GM18499 (cell line): ENCODE results near the gene OTOF.
"Not testable (repeated sequence)": the region's sequence is repeated elsewhere in the genome, so short reads cannot be mapped to it uniquely, and the experiment has no call there.

ENCODE experiments used
- ATAC-seq: cut with Tn5 transposase; IDR thresholded peaks from one replicate; pipeline ENCODE4 v1.9.1; 2021; ENCODE audit warnings: moderate number of reproducible peaks; ENCODE audit not compliant: insufficient read depth, unreplicated experiment

Gene OTOF

DNA sequence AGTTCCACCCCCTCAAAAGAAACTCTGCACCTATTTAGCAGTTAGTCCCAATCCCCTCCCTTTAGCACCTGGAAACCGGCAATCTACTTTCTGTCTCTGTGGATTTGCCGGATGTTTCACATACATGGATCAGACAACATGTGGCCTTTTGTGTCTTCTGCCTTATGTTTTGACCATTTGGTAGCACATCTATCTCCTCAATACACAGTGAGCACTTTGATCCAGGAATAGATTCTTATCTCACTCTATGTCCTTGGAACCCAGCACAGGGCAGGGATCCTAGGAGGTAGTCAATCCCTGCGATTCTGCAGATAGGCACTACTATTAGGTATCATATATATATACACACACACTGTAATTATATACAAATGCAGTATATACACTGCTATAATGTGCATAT is 3.8 kb upstream of the OTOF start:
- no peak for ATAC-seq

DNA sequence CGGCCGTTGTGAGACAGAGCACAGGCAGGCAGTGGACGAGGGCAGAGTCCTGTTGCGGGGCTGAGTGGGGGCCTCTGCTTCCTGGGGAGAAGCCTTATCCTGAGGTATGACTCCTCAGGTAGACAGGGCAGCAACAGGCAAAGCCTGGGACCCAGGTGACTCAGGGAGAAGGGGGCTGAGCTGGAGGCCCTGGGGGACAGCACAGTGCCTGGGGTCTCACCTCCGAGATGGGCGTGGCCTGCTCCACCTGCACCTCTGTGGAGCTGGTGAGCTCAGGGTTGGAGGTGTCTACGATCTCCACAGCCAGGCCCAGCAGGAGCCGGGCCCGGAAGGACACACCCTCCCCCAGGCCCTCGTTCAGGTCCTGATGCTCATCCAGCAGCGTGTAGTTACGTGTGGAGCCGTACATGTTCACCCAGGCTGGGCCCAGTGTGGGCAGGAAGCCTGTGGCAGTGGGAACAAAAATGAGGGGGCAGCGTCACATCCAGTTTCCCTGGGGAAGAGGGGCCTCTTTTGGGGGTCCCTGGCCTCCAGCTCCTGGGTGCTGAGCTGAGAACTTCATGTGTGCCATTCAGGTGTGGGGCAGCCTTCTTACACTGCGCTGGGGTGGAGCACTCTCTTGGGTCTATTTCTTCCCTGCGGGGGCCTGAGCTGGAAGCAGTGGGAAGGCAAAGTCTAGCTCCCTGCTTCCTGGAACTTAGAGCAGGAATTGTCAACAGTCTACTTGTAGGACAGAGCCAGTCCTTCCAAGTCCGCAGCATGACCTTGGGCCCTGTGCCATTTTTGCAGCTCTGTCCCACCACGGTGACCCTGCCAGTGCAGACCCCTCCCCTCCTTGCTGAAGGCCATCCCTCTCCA is 2.9 kb upstream of the OTOF start:
- ATAC-seq: no peak

DNA sequence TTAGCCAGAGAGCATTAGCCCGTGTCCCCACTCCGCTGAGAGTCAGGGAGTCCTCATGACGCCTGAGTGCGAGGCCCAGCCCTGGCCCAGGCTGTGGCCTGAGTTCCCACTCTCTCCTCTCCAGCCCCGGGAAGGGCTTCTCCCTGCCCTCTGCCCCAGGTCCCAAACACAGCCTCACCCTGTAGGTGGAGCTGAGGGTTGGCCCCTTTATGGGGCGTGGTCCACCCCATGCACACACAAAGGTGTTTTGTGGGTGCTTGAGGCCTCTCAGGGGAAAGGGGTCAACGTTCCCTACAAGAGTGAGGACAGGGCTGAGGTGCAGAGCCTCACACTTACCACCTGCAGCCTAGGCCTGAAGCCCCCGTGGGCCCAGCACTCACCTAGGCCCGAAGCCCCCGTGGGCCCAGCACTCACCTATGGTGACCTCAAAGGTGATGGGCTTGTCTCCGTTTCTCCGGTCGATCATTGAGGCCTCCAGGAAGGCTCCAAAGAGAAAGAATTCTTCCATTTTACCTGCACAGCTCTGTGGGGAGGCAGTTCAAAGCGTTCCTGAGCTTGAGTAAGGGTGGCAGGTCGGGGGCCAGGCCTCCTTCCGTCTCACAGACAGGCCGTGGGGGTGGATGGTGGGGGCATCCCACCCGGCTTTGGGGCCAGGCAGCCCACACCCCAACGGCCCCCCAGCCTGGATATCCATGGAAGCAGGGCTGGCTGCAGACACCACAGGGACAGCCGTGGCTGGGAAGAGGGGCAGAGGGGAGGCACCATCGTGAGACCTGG is 2.1 kb upstream of the OTOF start:
- no peak for ATAC-seq

DNA sequence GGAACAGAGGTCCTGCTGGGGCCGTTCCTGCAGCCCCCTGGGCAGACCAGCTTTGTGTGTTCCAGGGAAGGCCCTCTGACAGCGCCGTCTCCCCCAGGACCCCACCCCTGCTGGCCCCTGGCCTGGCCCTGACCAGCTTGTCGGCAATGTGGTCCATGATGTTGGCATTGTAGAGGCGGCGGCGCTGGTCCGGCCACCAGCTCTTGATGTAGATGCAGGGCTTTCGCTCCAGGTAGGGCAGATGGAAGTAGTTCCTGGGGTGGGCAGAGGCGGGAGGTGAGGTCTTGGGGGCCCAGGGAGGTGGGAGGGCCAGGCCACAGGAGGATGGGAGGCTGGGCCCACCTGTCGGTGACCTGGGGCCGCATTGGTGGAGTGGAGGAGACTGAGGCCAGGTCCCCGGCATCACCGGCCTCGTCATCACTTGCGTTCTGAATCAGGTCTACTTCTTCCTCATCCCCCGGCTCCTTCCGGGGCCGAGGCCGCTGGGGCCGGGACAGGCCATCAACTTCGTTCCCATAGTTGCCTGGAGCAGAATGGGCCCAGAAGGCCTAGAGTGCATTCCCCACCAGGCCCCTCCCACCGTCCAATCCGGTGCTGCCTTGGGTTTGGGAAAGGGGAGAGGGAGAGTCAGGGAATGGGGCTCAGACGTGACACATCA is 1.3 kb upstream of the OTOF start:
- no peak for ATAC-seq

DNA sequence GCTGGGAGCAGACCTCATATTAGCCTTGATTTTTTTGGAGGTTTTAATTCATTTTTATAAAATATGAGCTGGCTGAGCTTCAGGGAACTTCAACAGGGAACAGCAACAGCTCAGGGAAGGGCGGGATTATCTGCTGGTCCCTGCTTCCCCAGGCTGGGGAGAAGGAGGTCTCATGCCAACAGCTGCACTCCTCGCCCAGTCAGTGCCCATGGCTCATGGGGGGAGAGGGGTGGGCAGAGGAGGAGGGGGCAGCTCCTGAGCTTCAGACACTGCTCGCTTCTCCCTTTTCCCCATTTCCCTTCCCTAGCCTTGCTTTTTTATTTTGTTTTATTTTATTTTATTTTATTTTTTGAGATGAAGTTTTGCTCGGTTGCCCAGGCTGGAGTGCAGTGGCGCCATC is 442 bp upstream of the OTOF start:
- no peak for ATAC-seq

DNA sequence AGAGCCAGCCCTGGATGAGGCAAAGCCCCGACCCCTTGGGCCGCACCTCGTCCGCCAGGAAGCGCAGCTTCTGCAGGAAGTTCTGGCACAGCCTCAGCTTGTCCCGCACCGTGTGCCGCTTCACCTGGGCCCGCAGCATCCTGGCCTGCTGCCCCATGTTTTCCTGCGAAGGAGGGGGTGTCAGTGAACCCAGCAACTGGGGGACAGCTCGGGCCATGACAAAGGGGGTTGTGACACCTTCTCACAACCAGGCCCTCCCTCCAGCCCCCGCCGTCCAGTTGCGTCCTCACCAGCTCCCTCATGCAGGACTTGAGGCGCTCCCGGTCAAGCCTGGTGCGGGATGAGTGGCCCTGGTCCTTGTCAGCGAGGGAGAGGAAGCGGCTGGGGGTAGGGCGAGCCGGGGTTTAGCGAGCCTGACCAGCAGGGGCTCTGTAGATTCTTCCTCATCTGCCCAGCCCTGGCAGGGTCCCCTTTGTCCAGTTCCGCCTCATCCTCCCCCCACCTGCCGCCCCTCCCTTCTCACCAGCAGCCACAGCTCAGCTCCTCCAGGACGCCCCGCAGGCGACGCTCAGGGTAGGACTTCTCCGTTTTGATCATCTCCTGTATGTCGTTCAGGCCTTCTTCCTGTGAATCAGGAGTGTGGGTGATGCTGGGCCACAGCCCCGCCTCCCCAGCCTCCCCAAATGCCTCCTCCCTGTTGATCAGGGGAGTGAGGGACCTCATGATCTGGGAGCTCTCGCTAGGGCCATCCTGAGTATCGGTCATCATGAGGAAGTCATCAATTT is 606 bp downstream of the OTOF start:
- ATAC-seq: no peak

- no peak for ATAC-seq
Observed at GRCh38 chr2:26475832-26476501, 2.0 kb downstream of the OTOF start.

DNA sequence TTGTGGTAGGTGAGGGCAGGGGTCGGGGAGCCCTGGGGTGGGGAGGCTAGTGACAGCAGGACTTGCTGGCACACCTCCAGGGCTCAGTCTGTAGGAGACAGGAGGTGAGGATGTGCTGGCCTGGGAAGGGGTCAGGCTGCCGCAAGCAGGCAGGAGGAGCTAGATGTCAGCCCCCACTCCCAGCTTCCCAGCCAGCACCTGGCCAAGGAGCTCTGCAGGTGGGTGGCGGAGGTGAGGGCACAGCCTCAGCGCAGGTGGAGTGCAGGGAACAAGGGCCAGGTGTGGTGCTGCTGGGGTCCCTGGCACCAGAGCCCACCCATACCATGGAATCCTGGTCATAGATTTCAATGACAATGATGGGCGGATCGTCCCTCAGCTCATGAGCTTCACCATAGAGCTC is 2.9 kb downstream of the OTOF start:
- ATAC-seq: no peak

DNA sequence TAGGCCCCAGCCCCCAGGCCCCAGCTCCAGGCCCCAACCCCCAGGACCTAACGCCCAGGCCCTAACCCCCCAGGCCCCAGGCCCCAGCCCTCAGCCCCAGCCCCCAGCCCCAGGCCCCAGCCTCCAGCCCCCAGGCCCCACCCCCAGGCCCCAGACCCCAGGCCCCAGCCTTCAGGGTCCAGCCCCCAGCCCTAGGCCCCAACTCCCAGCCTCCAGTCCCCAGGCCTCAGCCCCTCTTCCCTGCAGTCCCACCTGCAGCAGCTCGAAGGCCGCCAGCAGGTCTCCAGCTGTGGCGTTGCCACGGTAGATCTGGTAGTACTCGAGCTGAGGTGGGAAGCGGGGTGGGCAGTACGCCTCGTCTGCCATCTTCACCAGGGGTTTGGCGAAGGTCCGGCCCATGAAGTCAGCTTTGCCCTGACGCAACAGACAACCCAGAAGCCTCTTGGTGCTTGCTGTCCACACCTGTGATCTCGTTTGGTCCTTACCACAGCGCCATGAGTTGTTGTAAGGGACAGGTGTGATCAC is 3.6 kb downstream of the OTOF start:
- no peak for ATAC-seq

DNA sequence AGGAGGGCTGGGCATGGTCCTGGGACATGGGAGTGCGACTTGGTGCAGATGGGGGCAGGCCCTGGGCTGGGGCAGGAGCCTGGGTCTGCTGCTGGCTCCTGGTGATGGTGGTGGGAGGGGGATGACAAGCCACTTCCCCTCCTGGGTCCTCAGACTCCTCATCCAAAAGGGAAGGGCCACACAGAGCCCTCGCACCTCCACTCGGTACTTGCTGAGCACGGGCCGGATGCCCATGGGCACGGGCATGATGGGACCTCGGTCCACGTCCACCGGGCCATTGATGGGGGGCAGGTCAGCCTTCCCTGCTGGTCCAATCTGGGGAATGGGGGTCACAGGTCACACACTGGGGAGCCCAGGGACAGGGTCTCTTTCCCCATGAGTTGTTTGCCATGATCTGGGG is 4.1 kb downstream of the OTOF start:
- ATAC-seq: no peak

GRCh38 chr2:26472821-26473655 is 4.9 kb downstream of the OTOF start:
- no peak for ATAC-seq

DNA sequence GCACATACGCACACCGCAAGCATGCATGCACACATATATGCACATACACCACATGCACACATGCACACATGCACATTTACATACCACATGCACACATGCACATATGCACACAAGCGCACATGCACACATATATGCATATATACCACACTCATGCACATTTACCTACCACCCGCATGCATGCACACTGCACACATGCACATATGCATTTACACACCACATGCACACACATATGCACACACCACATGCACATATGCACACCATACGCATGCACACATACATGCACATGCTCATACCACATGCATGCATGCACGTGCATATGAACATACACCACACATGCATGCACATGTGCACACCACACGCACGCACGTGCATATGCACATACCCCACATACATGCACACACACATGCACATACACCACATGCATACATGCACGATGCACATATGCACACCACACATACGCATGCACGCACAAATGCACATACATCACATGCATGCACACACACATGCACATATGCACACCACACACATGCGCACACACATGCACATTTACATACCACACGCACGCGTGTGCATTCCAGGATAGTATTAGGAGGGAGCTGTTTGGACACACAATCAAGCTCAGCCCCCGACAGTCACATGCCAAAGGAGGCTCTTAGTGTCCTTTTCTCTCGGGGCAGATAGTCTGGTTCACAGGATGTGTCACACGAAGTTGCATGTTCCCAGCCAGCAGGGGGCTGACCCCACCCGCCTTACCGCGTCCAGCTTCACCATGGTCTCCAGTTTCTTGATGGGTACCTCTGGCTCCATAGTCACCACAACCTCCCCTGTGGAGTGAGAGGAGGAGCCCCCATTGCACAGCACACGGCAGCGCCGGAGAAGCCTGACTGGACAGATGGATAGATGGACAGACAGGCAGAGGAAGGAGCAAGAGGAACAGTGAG is 5.9 kb downstream of the OTOF start:
- ATAC-seq: no peak

GRCh38 chr2:26471289-26471688 is 6.6 kb downstream of the OTOF start:
- no peak for ATAC-seq

DNA sequence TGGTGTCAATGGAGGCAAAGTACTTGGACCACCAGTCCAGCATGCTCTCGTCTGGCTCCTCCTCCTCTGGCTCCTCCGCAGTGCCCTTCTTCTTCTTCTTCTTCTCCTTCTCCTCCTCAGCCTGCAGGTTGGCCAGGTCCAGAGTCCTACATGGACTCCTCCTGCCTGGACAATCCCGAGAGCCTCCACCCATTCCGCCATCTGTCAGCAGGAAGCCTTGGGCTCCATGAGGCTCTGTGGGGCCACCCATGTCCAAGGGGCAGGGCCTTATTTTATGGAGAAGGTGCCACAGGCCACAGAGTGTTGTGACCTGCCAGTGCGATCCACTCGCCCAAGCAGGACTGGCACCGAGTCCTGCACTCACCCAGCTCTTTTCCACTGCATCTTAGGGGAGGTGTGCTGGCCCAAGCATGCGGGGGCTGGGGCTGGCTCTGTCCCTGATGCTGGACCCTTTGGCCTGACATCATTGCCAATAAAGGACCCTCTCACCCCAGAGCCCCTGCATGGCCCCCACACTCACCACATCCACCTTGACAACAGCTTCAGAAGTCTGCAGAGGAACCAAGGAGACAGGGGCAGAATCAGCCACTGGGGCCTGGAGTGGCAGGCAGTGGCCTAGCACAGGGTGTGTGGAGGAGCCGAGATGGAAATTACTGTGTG is 7.2 kb downstream of the OTOF start:
- no peak for ATAC-seq

DNA sequence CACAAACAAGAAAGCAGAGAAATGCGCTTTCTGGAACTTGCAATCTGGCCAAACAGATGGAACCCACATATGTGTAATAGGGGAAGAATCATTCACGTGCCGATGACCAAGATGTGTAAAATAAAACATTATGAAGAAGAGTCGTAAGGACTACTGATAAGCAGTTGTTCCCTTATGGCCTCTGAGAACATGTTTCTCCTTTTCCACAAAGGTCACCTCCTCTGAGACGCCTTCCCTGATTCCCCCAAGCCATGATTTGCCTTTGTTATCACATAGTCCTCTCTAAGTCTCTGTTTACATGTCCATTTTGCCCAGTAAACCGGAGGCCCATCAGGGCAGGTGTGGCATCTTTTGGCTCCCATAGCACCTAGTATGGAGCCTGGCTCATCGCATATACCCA is 8.0 kb downstream of the OTOF start:
- ATAC-seq: no peak

- no peak for ATAC-seq
Observed at GRCh38 chr2:26469092-26469710, 8.7 kb downstream of the OTOF start.

GRCh38 chr2:26468544-26468943 is 9.4 kb downstream of the OTOF start:
- not testable (repeated sequence) for ATAC-seq
